Endodermal cell (in vitro differentiated cells): ENCODE measurements around the gene MRPS23. TPM values are rescaled to one million over a fixed set of nuclear protein-coding genes. Genes with fewer than 3 reads are reported as not detected.

Experiments
- DNase-seq: peaks from one replicate; pipeline ENCODE4 v3.0.0-alpha.2; 2017
- H3K27ac ChIP-seq: 2 replicates; pipeline ENCODE4 v1.5.1; 2013; ENCODE audit warnings: mild to moderate bottlenecking, low read depth, low read length, moderate library complexity
- H3K27me3 ChIP-seq: 2 replicates; pipeline ENCODE4 v1.6.1; 2013; ENCODE audit warnings: mild to moderate bottlenecking, low read length, moderate library complexity; ENCODE audit not compliant: insufficient read depth, control insufficient read depth, poor library complexity, severe bottlenecking
- H3K36me3 ChIP-seq: 2 replicates; pipeline ENCODE4 v1.7.0; 2013; ENCODE audit warnings: mild to moderate bottlenecking, low read length, moderate library complexity; ENCODE audit not compliant: control insufficient read depth, insufficient read depth
- H3K4me1 ChIP-seq: one replicate; pipeline ENCODE4 v1.7.0; 2013; ENCODE audit warnings: low read length; ENCODE audit not compliant: control insufficient read depth, insufficient read depth
- H3K4me3 ChIP-seq: 2 replicates; pipeline ENCODE4 v1.5.1; 2013; ENCODE audit warnings: mild to moderate bottlenecking, low read length, moderate library complexity
- H3K9ac ChIP-seq: 2 replicates; pipeline ENCODE4 v1.6.1; 2013; ENCODE audit warnings: mild to moderate bottlenecking, low read length, moderate library complexity; ENCODE audit not compliant: poor library complexity, severe bottlenecking; ENCODE audit errors: extremely low read depth
- H3K9me3 ChIP-seq: 2 replicates; pipeline ENCODE4 v1.6.1; 2013; ENCODE audit warnings: mild to moderate bottlenecking, low read length, moderate library complexity; ENCODE audit not compliant: control insufficient read depth
- H3K27ac Mint-ChIP-seq: 2 replicates; pipeline ENCODE4 v1.8.0; 2020; ENCODE audit warnings: mixed read lengths
- H3K27me3 Mint-ChIP-seq: 2 replicates; pipeline ENCODE4 v1.8.0; 2021; ENCODE audit warnings: mild to moderate bottlenecking, mixed read lengths; ENCODE audit not compliant: insufficient read depth
- H3K36me3 Mint-ChIP-seq: 2 replicates; pipeline ENCODE4 v1.8.0; 2020; ENCODE audit warnings: low read depth, mixed read lengths
- H3K4me1 Mint-ChIP-seq: 2 replicates; pipeline ENCODE4 v1.8.0; 2020; ENCODE audit warnings: mixed read lengths
- H3K4me3 Mint-ChIP-seq: 2 replicates; pipeline ENCODE4 v1.8.0; 2020; ENCODE audit warnings: mild to moderate bottlenecking, moderate library complexity, mixed read lengths
- H3K9me3 Mint-ChIP-seq: 2 replicates; pipeline ENCODE4 v1.8.0; 2020; ENCODE audit warnings: mild to moderate bottlenecking, mixed read lengths
- CTCF ChIP-seq: fragments of 200-600 bp; sonication (generic); conservative IDR thresholded peaks from 2 replicates; pipeline ENCODE4 v1.5.0; 2021; ENCODE audit warnings: antibody characterized with exemption, mild to moderate bottlenecking
- WGBS, 2 experiments: methylation state at CpG; one replicate each; pipeline versions ENCODE4 v1.1.5 to v1.1.7; 2013; ENCODE audit warnings: missing lambda C conversion rate in 2 of 2, mixed read lengths in 1 of 2; ENCODE audit not compliant: insufficient coverage in 1 of 2, insufficient read length in 1 of 2; 5-methylcytosine and 5-hydroxymethylcytosine counted together
- total RNA-seq, 2 donors: library from RNA; stranded (reverse); fragmentation: NEBNext Ultra II Directional in 1 of 2; extraction: Animal tissue kit (Norgen Biotek cat#: 25700) in 1 of 2; gene quantifications; 2 replicates in 1 of 2; 3 replicates in 1 of 2; pipeline ENCODE4 v1.2.1, GENCODE V29; 2021

MRPS23 gene
- total RNA-seq, 2 donors from 2014 or later = 43.9 to 49.2 TPM

- Histone ChIP-seq H3K27me3 (no peaks in the 10 kb centered on the region), H3K4me3 (no peak overlapping the region), H3K9ac (no peak overlapping the region), H3K9me3 (peaks cover 7% of the 10 kb centered on the region), H3K4me1 (no peaks in the 10 kb centered on the region), H3K36me3 (no peaks in the 10 kb centered on the region), H3K27ac (peak overlapping the region; percentile 44)
- no peak for TF ChIP-seq CTCF
- WGBS, 2 experiments = 61 to 84% methylated on average over 3 to 4 of the region's 5 CpGs
- Mint-ChIP-seq H3K27ac (no peak overlapping the region), H3K36me3 (no peaks in the 10 kb centered on the region), H3K9me3 (peaks cover 13% of the 10 kb centered on the region), H3K27me3 (peaks cover 33% of the 10 kb centered on the region), H3K4me3 (no peak overlapping the region), H3K4me1 (peaks cover 5% of the 10 kb centered on the region)
- peak; percentile 26 for DNase-seq
Observed at GRCh38 chr17:57806167-57806830, 43.5 kb downstream of the MRPS23 start.

- Histone ChIP-seq H3K4me1 (no peaks in the 10 kb centered on the region), H3K9me3 (peaks cover 8% of the 10 kb centered on the region), H3K27me3 (no peaks in the 10 kb centered on the region), H3K9ac (no peak overlapping the region), H3K36me3 (no peaks in the 10 kb centered on the region), H3K27ac (peak overlapping the region; percentile 87), H3K4me3 (peak overlapping the region; percentile 23)
- peak; percentile 56 for DNase-seq
- H3K27me3 Mint-ChIP-seq = peaks cover 25% of the 10 kb centered on the region
- peaks cover 5% of the 10 kb centered on the region for H3K4me1 Mint-ChIP-seq
- H3K27ac Mint-ChIP-seq = no peak overlapping the region
- no peak for TF ChIP-seq CTCF
- no peaks in the 10 kb centered on the region for H3K36me3 Mint-ChIP-seq
- H3K4me3 Mint-ChIP-seq = no peak overlapping the region
- 25 to 41% methylated on average over 3 to 4 of the region's 4 CpGs for WGBS, 2 experiments
- H3K9me3 Mint-ChIP-seq = peaks cover 22% of the 10 kb centered on the region
Observed at GRCh38 chr17:57803021-57803420, 46.8 kb downstream of the MRPS23 start.

GRCh38 chr17:57801044-57801711, 48.7 kb downstream of the MRPS23 start:
- 96% methylated on average over 2 to 3 of the region's 3 CpGs for WGBS, 2 experiments
- Mint-ChIP-seq H3K4me1 (peaks cover 5% of the 10 kb centered on the region), H3K9me3 (peaks cover 22% of the 10 kb centered on the region), H3K36me3 (no peaks in the 10 kb centered on the region), H3K27me3 (peaks cover 17% of the 10 kb centered on the region), H3K27ac (no peak overlapping the region), H3K4me3 (no peak overlapping the region)
- Histone ChIP-seq H3K27ac (no peak overlapping the region), H3K9ac (no peak overlapping the region), H3K9me3 (peaks cover 8% of the 10 kb centered on the region), H3K36me3 (no peaks in the 10 kb centered on the region), H3K27me3 (no peaks in the 10 kb centered on the region), H3K4me3 (no peak overlapping the region), H3K4me1 (no peaks in the 10 kb centered on the region)
- DNase-seq = peak; percentile 19
- TF ChIP-seq CTCF = no peak
